ENCODE measurements around the gene ARMC3. TPM values are rescaled to one million over a fixed set of nuclear protein-coding genes. Genes with fewer than 3 reads are reported as not detected.

Gene ARMC3
- polyA plus RNA-seq, 3 donors = not detected

DNA sequence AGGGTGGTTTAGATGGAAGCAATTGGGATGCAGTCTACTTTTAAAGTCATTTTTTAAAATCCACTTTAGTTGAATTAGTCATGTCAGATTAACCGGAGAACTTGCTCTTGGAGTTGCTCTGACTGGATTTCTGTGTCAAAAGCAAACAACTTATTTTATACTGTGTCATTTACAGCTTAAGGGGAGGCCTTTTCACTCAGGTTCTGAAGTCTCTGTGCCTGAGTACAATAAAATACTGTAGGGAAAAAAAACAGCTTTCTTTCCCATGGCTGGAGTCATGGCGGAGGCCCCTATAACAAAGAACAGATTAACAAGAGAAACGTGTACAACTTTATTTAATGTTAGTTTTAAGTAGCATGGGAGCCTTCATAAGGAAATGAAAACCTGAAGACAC lies 128.3 kb downstream of the ARMC3 start:
- H4K20me1 ChIP-seq (ENCODE audit: insufficient read depth, low read length) = no peaks in the 10 kb centered on the region
- no peak overlapping the region for H3K9ac ChIP-seq (ENCODE audit: insufficient read depth, low read length, poor library complexity, severe bottlenecking)
- no peaks in the 10 kb centered on the region for H3K79me2 ChIP-seq (ENCODE audit: insufficient read depth, low read length)
- no peak overlapping the region for H3K4me3 Mint-ChIP-seq
- no peak overlapping the region for H3K4me2 ChIP-seq (replicated peaks; ENCODE audit: extremely low read depth, low read length, poor library complexity, severe bottlenecking)
- H3K27ac ChIP-seq (ENCODE audit: low read depth in 1 of 2, low read length in 2 of 2) = no peak overlapping the region
- H3K36me3 Mint-ChIP-seq = no peaks in the 10 kb centered on the region
- peaks cover 1 to 2% (median 1%) of the 10 kb centered on the region in 3 donors for H3K27me3 Mint-ChIP-seq (ENCODE audit: low read depth in 3 of 3)
- H3K9me3 Mint-ChIP-seq = peaks cover 0 to 13% (median 6%) of the 10 kb centered on the region in 7 donors
- no peaks in the 10 kb centered on the region for H3K27me3 ChIP-seq (ENCODE audit: control insufficient read depth in 2 of 2, insufficient read depth in 2 of 2, low read length in 2 of 2)
- intact Hi-C loops (cut with micrococcal nuclease) = no loop called here
- H3K9me3 ChIP-seq (replicated peaks in 1 of 2; ENCODE audit: control insufficient read depth in 1 of 2, insufficient read depth in 1 of 2, low read length in 2 of 2) = no peaks in the 10 kb centered on the region
- no peaks in the 10 kb centered on the region for H3K4me1 ChIP-seq (ENCODE audit: control insufficient read depth in 1 of 2, insufficient read depth in 2 of 2, low read length in 2 of 2)
- no peak for TF ChIP-seq CTCF (IDR thresholded peaks at IDR 0.05)
- no peak overlapping the region for H3K27ac Mint-ChIP-seq
- no CpG with 5 or more reads among the region's 3 CpGs for WGBS (ENCODE audit: insufficient coverage)
- DNase-seq = no peak
- H3K4me3 ChIP-seq (replicated peaks in 1 of 3; ENCODE audit: low read depth in 2 of 3, low read length in 3 of 3) = no peak overlapping the region
- no peak overlapping the region for H2AFZ ChIP-seq (ENCODE audit: insufficient read depth, low read depth, low read length, poor library complexity, severe bottlenecking)
- H3K4me1 Mint-ChIP-seq = peaks cover 9% of the 10 kb centered on the region
- no peaks in the 10 kb centered on the region for H3K36me3 ChIP-seq (replicated peaks in 1 of 2; ENCODE audit: control insufficient read depth in 1 of 2, insufficient read depth in 2 of 2, low read length in 2 of 2)

- Mint-ChIP-seq H3K36me3 (no peaks in the 10 kb centered on the region), H3K27ac (no peak overlapping the region), H3K27me3 (ENCODE audit: low read depth in 3 of 3) (peaks cover 0 to 2% (median 1%) of the 10 kb centered on the region in 3 donors), H3K4me1 (no peaks in the 10 kb centered on the region), H3K9me3 (peaks cover 0 to 13% (median 5%) of the 10 kb centered on the region in 7 donors), H3K4me3 (no peak overlapping the region)
- 73% methylated on average over 2 of the region's 3 CpGs for WGBS (ENCODE audit: insufficient coverage)
- H3K4me2 ChIP-seq (replicated peaks; ENCODE audit: extremely low read depth, low read length, poor library complexity, severe bottlenecking) = no peak overlapping the region
- H3K27me3 ChIP-seq (ENCODE audit: control insufficient read depth in 2 of 2, insufficient read depth in 2 of 2, low read length in 2 of 2) = no peaks in the 10 kb centered on the region
- TF ChIP-seq CTCF (IDR thresholded peaks at IDR 0.05) = no peak
- intact Hi-C loops (cut with micrococcal nuclease) = no loop called here
- H3K4me3 ChIP-seq (replicated peaks in 1 of 3; ENCODE audit: low read depth in 2 of 3, low read length in 3 of 3) = no peak overlapping the region
- H3K27ac ChIP-seq (ENCODE audit: low read depth in 1 of 2, low read length in 2 of 2) = no peak overlapping the region
- DNase-seq = no peak
- no peaks in the 10 kb centered on the region for H3K36me3 ChIP-seq (replicated peaks in 1 of 2; ENCODE audit: control insufficient read depth in 1 of 2, insufficient read depth in 2 of 2, low read length in 2 of 2)
- no peak overlapping the region for H3K9ac ChIP-seq (ENCODE audit: insufficient read depth, low read length, poor library complexity, severe bottlenecking)
- no peaks in the 10 kb centered on the region for H3K79me2 ChIP-seq (ENCODE audit: insufficient read depth, low read length)
- no peak overlapping the region for H2AFZ ChIP-seq (ENCODE audit: insufficient read depth, low read depth, low read length, poor library complexity, severe bottlenecking)
- H3K9me3 ChIP-seq (replicated peaks in 1 of 2; ENCODE audit: control insufficient read depth in 1 of 2, insufficient read depth in 1 of 2, low read length in 2 of 2) = no peaks in the 10 kb centered on the region
- no peaks in the 10 kb centered on the region for H3K4me1 ChIP-seq (ENCODE audit: control insufficient read depth in 1 of 2, insufficient read depth in 2 of 2, low read length in 2 of 2)
- H4K20me1 ChIP-seq (ENCODE audit: insufficient read depth, low read length) = no peaks in the 10 kb centered on the region
These were observed 130.5 kb downstream of the ARMC3 start for GRCh38 chr10:23058366-23058765.
